SU-DHL-6 (cell line): ENCODE measurements around the gene ZBTB49.

Source experiments
- CTCF ChIP-seq: fragments of 200-600 bp; sonication (generic); IDR thresholded peaks from one replicate; pipeline ENCODE4 v1.5.1; 2017; ENCODE audit warnings: antibody characterized with exemption, mild to moderate bottlenecking, low read length, moderate library complexity; ENCODE audit not compliant: insufficient read depth, poor library complexity, severe bottlenecking
- EZH2phosphoT487 ChIP-seq: fragments of 200-600 bp; sonication (generic), shearing (Covaris generic); conservative IDR thresholded peaks from 2 replicates; pipeline ENCODE4 v1.6.1; 2018; ENCODE audit warnings: mild to moderate bottlenecking, antibody characterized with exemption, low read length, moderate library complexity, mixed read lengths

- TF ChIP-seq CTCF (no peak), EZH2phosphoT487 (no peak)
Measured at GRCh38 chr4:4316150-4316495, 26.1 kb downstream of the ZBTB49 start.
